ENCODE measurements around the gene SEC23IP.

The SEC23IP gene

DNA sequence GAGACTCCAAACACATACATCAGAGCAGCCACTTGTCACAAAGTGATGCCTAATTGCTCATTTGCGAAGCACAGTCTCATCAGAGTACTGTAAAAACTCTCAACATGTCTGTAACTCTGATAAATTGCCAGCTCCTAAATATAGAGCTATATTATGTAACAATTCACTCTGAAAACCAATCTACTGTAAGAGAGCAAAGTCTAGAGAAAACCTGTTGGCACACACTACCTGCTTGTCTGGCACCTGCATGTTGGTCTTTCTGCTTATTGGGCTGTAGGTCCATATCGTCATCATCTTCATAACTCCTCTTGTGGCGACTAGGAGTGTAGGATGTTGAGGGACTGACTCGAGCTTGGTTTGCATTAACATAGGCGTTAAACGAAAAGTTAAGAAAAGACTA, 39.7 kb upstream of the SEC23IP start:
- no peak for TF ChIP-seq CTCF (IDR thresholded peaks at IDR 0.05; ENCODE audit: low read depth, low read length)
- no peak for TF ChIP-seq MYC (IDR thresholded peaks at IDR 0.05; ENCODE audit: low read depth, low read length)
- TF ChIP-seq, protein P1, sequence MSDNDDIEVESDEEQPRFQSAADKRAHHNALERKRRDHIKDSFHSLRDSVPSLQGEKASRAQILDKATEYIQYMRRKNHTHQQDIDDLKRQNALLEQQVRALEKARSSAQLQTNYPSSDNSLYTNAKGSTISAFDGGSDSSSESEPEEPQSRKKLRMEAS (IDR thresholded peaks at IDR 0.05; ENCODE audit: low read depth, low read length) = no peak
- no peak overlapping the region for H3K4me3 ChIP-seq (ENCODE audit: low read depth, low read length)
- DNase-seq (ENCODE audit: low read depth) = no peak

- DNase-seq (ENCODE audit: low read depth) = no peak
- no peak overlapping the region for H3K4me3 ChIP-seq (ENCODE audit: low read depth, low read length)
- TF ChIP-seq, protein P1 (IDR thresholded peaks at IDR 0.05; ENCODE audit: low read depth, low read length) = no peak
- TF ChIP-seq CTCF (IDR thresholded peaks at IDR 0.05; ENCODE audit: low read depth, low read length) (no peak), MYC (IDR thresholded peaks at IDR 0.05; ENCODE audit: low read depth, low read length) (no peak), POLR2A (IDR thresholded peaks at IDR 0.05; ENCODE audit: extremely low read depth, insufficient read length) (no peak)
Measured at GRCh38 chr10:119853574-119853973, 39.0 kb upstream of the SEC23IP start.

DNA sequence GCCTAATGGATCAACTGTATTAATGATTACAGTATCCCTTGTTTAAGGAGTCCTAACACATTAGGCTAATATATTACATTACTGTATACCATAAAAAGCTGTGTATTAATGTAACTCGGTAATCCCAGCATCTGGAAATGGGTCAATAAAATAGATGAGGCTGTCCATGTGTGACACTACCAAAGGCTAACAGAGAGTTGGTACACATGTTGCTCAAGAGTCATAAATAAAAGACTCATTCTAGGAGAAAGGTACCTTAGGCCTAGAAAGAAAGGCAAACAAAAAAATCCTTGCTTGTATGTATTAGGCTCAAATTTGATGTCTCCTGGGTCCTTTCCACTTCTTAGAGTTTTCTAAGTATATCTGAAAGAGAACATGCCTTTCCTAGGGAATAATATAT, 34.5 kb upstream of the SEC23IP start:
- TF ChIP-seq MYC (IDR thresholded peaks at IDR 0.05; ENCODE audit: low read depth, low read length) = no peak
- no peak for TF ChIP-seq POLR2A (IDR thresholded peaks at IDR 0.05; ENCODE audit: extremely low read depth, insufficient read length)
- TF ChIP-seq CTCF (IDR thresholded peaks at IDR 0.05; ENCODE audit: low read depth, low read length) = no peak
- TF ChIP-seq, protein P1 (IDR thresholded peaks at IDR 0.05; ENCODE audit: low read depth, low read length) = no peak
- H3K4me3 ChIP-seq (ENCODE audit: low read depth, low read length) = no peak overlapping the region
- no peak for DNase-seq (ENCODE audit: low read depth)

DNA sequence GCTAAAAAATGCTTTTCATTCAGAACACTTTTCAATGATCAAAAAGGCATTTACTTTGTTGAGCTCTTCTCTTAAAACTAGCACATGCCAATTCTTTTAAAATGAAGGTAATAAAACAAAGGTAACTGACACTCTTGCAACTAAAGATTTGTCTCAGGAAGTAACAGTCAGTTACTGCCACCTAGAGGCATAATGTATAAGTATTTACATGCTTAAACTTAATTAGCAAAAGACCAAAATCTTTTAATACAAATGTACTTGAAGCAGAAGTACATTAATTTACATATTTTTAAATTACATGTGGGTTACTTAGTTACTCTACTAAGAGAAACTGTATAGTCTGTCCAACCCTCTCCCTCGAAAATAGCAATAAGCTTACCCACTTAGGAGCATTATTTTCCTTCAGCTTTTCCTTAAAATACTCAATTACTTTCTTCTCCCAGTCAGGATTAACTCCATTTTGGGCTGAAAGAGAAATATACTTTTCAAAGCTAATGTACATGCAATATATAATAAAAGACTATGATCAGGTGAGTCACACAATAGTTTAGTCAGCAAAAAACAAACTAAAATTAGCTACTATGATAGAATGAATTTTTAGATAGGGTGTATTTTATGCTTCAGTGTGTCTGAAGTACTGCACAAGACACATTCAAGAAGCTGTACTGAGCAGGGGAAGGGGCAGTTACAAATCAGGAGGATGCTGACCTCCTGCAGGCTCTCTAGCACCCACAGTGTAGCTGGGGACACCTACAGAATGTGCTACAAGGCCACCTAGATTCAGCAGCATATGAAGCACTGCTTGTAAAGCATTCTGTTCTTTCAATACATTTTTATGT, 32.9 kb upstream of the SEC23IP start:
- DNase-seq (ENCODE audit: low read depth) = peak; percentile 73
- H3K4me3 ChIP-seq (ENCODE audit: low read depth, low read length) = no peak overlapping the region
- TF ChIP-seq POLR2A (IDR thresholded peaks at IDR 0.05; ENCODE audit: extremely low read depth, insufficient read length) (no peak), CTCF (IDR thresholded peaks at IDR 0.05; ENCODE audit: low read depth, low read length) (peak; percentile 33)

DNA sequence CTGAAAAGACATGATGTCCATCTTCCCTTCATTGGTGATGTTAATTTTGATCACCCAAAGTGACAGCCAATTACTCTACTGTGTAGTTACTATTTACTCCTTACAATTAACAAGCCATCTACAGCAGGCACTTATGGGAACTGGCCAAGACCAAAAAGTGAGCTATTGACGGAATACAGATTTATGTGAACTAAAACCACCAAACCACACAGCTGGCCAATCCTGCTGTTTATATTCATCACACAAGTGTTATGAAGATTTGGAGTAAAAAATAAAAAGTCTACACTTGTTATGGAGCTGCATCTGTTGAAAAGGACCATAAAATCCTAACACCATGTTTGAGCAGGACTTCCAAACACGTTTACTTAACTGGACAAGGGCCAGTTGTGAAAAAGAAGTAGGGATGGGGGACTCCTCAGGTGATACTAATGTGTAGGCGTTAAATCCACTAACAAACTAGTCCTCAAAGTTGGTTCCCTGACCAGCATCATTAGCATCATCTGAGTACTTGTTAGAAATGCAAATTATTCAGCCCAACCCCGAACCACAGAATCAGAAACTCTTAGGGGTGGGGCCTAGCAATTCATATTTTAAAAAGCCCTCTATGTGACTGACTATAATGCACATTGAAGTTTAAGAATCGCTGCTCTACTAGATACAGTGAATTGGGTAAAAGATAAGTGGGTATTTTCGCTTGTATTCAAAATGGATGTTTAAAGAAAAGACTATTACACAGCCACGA, 31.5 kb upstream of the SEC23IP start:
- TF ChIP-seq POLR2A (IDR thresholded peaks at IDR 0.05; ENCODE audit: extremely low read depth, insufficient read length) (no peak), MYC (IDR thresholded peaks at IDR 0.05; ENCODE audit: low read depth, low read length) (no peak), CTCF (IDR thresholded peaks at IDR 0.05; ENCODE audit: low read depth, low read length) (no peak)
- TF ChIP-seq, protein P1 (IDR thresholded peaks at IDR 0.05; ENCODE audit: low read depth, low read length) = no peak
- no peak overlapping the region for H3K4me3 ChIP-seq (ENCODE audit: low read depth, low read length)
- DNase-seq (ENCODE audit: low read depth) = no peak
